H1 (cell line): ENCODE data around the gene C21orf58. TPM values are rescaled to one million over a fixed set of nuclear protein-coding genes. Genes with fewer than 3 reads are reported as not detected.

ENCODE experiments used
- CTCF ChIA-PET: fragments of 300-600 bp; sonication (Branson Sonifier 250); formaldehyde crosslinking; loops from one replicate; lab custom pipeline; 2021; ENCODE audit not compliant: partially characterized antibody; lab: Charles Lee
- POLR2A ChIA-PET: fragments of 300-600 bp; sonication (Branson Sonifier 250); formaldehyde crosslinking; loops from one replicate; lab custom pipeline; 2021; ENCODE audit warnings: inconsistent platforms; ENCODE audit not compliant: partially characterized antibody; lab: Charles Lee
- DNase-seq, 2 experiments: peaks; one replicate each; pipeline versions ENCODE4 v3.0.0 to v3.0.0-alpha.2; 2010 to 2022; ENCODE audit warnings: low spot score in 2 of 2, low read depth in 1 of 2, mixed read lengths in 1 of 2
- FAIRE-seq: peaks from 2 replicates; lab custom pipeline; 2011; peaks lifted over from hg19 to GRCh38; lab: Jason Lieb, UNC
- H2AFZ ChIP-seq: 2 replicates; pipeline ENCODE4 v1.8.1; 2012; ENCODE audit warnings: low read length, inconsistent platforms
- H2AK5ac ChIP-seq: 2 replicates; pipeline ENCODE4 v1.6.1; 2013; ENCODE audit warnings: low read depth, low read length
- H2BK120ac ChIP-seq: replicated peaks from 2 replicates; pipeline ENCODE3; 2013; ENCODE audit warnings: low read depth, low read length, inconsistent platforms
- H2BK12ac ChIP-seq: 2 replicates; pipeline ENCODE4 v1.6.1; 2013; ENCODE audit warnings: low read depth, low read length
- H2BK15ac ChIP-seq: 2 replicates; pipeline ENCODE4 v1.6.1; 2013; ENCODE audit warnings: low read length
- H2BK20ac ChIP-seq: 2 replicates; pipeline ENCODE4 v1.6.1; 2013; ENCODE audit warnings: low read length
- H2BK5ac ChIP-seq: 2 replicates; pipeline ENCODE4 v1.6.1; 2013; ENCODE audit warnings: low read depth, low read length
- H3K14ac ChIP-seq: 2 replicates; pipeline ENCODE4 v1.6.1; 2013; ENCODE audit warnings: inconsistent platforms; ENCODE audit not compliant: insufficient read length
- H3K18ac ChIP-seq: 2 replicates; pipeline ENCODE4 v1.6.1; 2013; ENCODE audit warnings: low read length; ENCODE audit errors: extremely low read depth
- H3K23ac ChIP-seq: 2 replicates; pipeline ENCODE4 v1.6.1; 2013; ENCODE audit warnings: inconsistent platforms; ENCODE audit not compliant: insufficient read length
- H3K23me2 ChIP-seq: 2 replicates; pipeline ENCODE4 v1.6.1; 2013; ENCODE audit warnings: low read depth, low read length
- H3K27ac ChIP-seq: 2 replicates; pipeline ENCODE4 v1.6.1; 2011; ENCODE audit warnings: low read depth, low read length, inconsistent platforms
- H3K27me3 ChIP-seq, 4 experiments: replicated peaks in 1 of 4; 1 replicate in 1 of 4; 2 replicates in 3 of 4; pipeline versions ENCODE4 v1.6.1 to v1.8.1; 2011 to 2013; ENCODE audit warnings: low read length in 3 of 4, mild to moderate bottlenecking in 3 of 4, inconsistent platforms in 2 of 4, mixed read lengths in 2 of 4, moderate library complexity in 1 of 4; ENCODE audit not compliant: control insufficient read depth in 3 of 4, insufficient read depth in 3 of 4; ENCODE audit errors: extremely low read depth in 1 of 4
- H3K36me3 ChIP-seq, 4 experiments: 2 replicates each; pipeline versions ENCODE4 v1.6.1 to v1.8.1; 2011 to 2013; ENCODE audit warnings: mild to moderate bottlenecking in 4 of 4, low read length in 3 of 4, moderate library complexity in 2 of 4, control low read depth in 1 of 4, inconsistent platforms in 1 of 4; ENCODE audit not compliant: insufficient read depth in 4 of 4, control insufficient read depth in 2 of 4
- H3K4ac ChIP-seq: replicated peaks from 2 replicates; pipeline ENCODE3; 2013; ENCODE audit warnings: low read length, low read depth, mixed read lengths, inconsistent platforms; ENCODE audit not compliant: insufficient read length
- H3K4me1 ChIP-seq, 4 experiments: replicated peaks in 1 of 4; 1 replicate in 1 of 4; 2 replicates in 3 of 4; pipeline versions ENCODE4 v1.6.1 to v1.8.1; 2011 to 2013; ENCODE audit warnings: low read length in 3 of 4, inconsistent platforms in 2 of 4, mixed read lengths in 1 of 4; ENCODE audit not compliant: insufficient read depth in 4 of 4, control insufficient read depth in 3 of 4
- H3K4me2 ChIP-seq, 2 experiments: 2 replicates each; pipeline versions ENCODE4 v1.6.1 to v1.8.1; 2011 to 2013; ENCODE audit warnings: low read depth in 2 of 2, low read length in 2 of 2, control low read depth in 1 of 2, inconsistent platforms in 1 of 2, mild to moderate bottlenecking in 1 of 2; ENCODE audit not compliant: insufficient read depth in 1 of 2
- H3K4me3 ChIP-seq, 4 experiments: fragments of 200-600, 300-600 bp in 1 of 4; sonication (generic), shearing (Covaris generic), sonication (Bioruptor Twin) in 1 of 4; 2 replicates each; pipeline versions ENCODE4 v1.5.1 to v1.8.1; 2011 to 2016; ENCODE audit warnings: low read length in 4 of 4, low read depth in 3 of 4, control low read depth in 2 of 4, inconsistent platforms in 2 of 4, mild to moderate bottlenecking in 2 of 4, mixed read lengths in 1 of 4, moderate library complexity in 1 of 4; ENCODE audit not compliant: insufficient read depth in 2 of 4; ENCODE audit errors: extremely low read depth in 1 of 4
- H3K56ac ChIP-seq: replicated peaks from 2 replicates; pipeline ENCODE3; 2013; ENCODE audit warnings: low read depth, mild to moderate bottlenecking, mixed read lengths, low read length, inconsistent platforms; ENCODE audit not compliant: insufficient read length
- H3K79me1 ChIP-seq: 2 replicates; pipeline ENCODE4 v1.6.1; 2013; ENCODE audit warnings: low read depth, low read length, control low read depth
- H3K79me2 ChIP-seq, 2 experiments: 2 replicates each; pipeline versions ENCODE4 v1.6.1 to v1.8.1; 2012 to 2013; ENCODE audit warnings: low read length in 2 of 2, mild to moderate bottlenecking in 2 of 2, inconsistent platforms in 1 of 2; ENCODE audit not compliant: insufficient read depth in 2 of 2, control insufficient read depth in 1 of 2
- H3K9ac ChIP-seq, 4 experiments: replicated peaks in 1 of 4; 1 replicate in 1 of 4; 2 replicates in 3 of 4; pipeline versions ENCODE4 v1.6.1 to v1.8.1; 2011 to 2013; ENCODE audit warnings: low read depth in 3 of 4, low read length in 3 of 4, control low read depth in 2 of 4, mild to moderate bottlenecking in 2 of 4, moderate library complexity in 2 of 4, inconsistent platforms in 1 of 4; ENCODE audit errors: extremely low read depth in 1 of 4
- H3K9me3 ChIP-seq, 2 experiments: 2 replicates each; pipeline versions ENCODE4 v1.6.1 to v1.8.1; 2012 to 2013; ENCODE audit warnings: mild to moderate bottlenecking in 2 of 2, moderate library complexity in 2 of 2, control low read depth in 1 of 2, inconsistent platforms in 1 of 2, low read depth in 1 of 2, low read length in 1 of 2, mixed read lengths in 1 of 2; ENCODE audit not compliant: insufficient read depth in 2 of 2
- H4K20me1 ChIP-seq, 2 experiments: replicated peaks in 1 of 2; 2 replicates each; pipeline versions ENCODE3 to v1.8.1; 2011 to 2013; ENCODE audit warnings: inconsistent platforms in 2 of 2, low read length in 2 of 2, mild to moderate bottlenecking in 1 of 2; ENCODE audit not compliant: insufficient read depth in 2 of 2, control insufficient read depth in 1 of 2
- H4K5ac ChIP-seq: 2 replicates; pipeline ENCODE4 v1.6.1; 2013; ENCODE audit warnings: low read length, low read depth, mixed read lengths, inconsistent platforms; ENCODE audit not compliant: insufficient read length
- H4K8ac ChIP-seq: 2 replicates; pipeline ENCODE4 v1.8.0; 2013; ENCODE audit warnings: mild to moderate bottlenecking, moderate library complexity, low read length, inconsistent platforms; ENCODE audit not compliant: insufficient read depth; ENCODE audit errors: extremely low read depth
- H4K91ac ChIP-seq: replicated peaks from 2 replicates; pipeline ENCODE3; 2013; ENCODE audit warnings: low read length, mixed read lengths, inconsistent platforms; ENCODE audit not compliant: insufficient read length
- CBX5 ChIP-seq: fragments of 300-800, 300-1000 bp; sonication (generic); IDR thresholded peaks from 2 replicates; pipeline ENCODE4 v1.7.1; 2016; ENCODE audit warnings: antibody characterized with exemption, low read length, low read depth
- EGR1 ChIP-seq: IDR thresholded peaks from 2 replicates; pipeline ENCODE4 v1.6.1; 2011; ENCODE audit warnings: low read depth, low read length, borderline replicate concordance
- KDM4A ChIP-seq: IDR thresholded peaks from one replicate; pipeline ENCODE4 v1.7.1; 2012; ENCODE audit warnings: low read depth, mild to moderate bottlenecking, moderate library complexity, low read length, inconsistent platforms; ENCODE audit not compliant: severe bottlenecking
- KDM5A ChIP-seq: fragments of 200-600 bp; IDR thresholded peaks from 2 replicates; pipeline ENCODE4 v1.7.1; 2012; ENCODE audit warnings: mild to moderate bottlenecking, low read length, inconsistent platforms, mixed read lengths
- MAX ChIP-seq: IDR thresholded peaks from 2 replicates; pipeline ENCODE4 v1.6.1; 2012; ENCODE audit warnings: inconsistent platforms
- POLR2AphosphoS5 ChIP-seq: IDR thresholded peaks from 2 replicates; pipeline ENCODE4 v1.6.1; 2011; ENCODE audit warnings: low read depth, low read length
- RXRA ChIP-seq: IDR thresholded peaks from 2 replicates; pipeline ENCODE4 v1.6.1; 2011; ENCODE audit warnings: low read depth, mild to moderate bottlenecking, low read length, moderate library complexity; ENCODE audit not compliant: insufficient read depth
- SP4 ChIP-seq: IDR thresholded peaks from 2 replicates; pipeline ENCODE4 v1.6.1; 2012; ENCODE audit warnings: low read length, inconsistent platforms
- TAF1 ChIP-seq: IDR thresholded peaks from 2 replicates; pipeline ENCODE4 v1.6.1; 2011; ENCODE audit warnings: mild to moderate bottlenecking, low read depth, low read length
- TBP ChIP-seq: IDR thresholded peaks from 2 replicates; pipeline ENCODE4 v1.6.1; 2011; ENCODE audit warnings: low read depth, low read length, improper control_type of control experiment
- USF2 ChIP-seq: IDR thresholded peaks from 2 replicates; pipeline ENCODE4 v1.6.1; 2011; ENCODE audit warnings: low read length, improper control_type of control experiment
- WGBS, 2 experiments: shearing (Covaris generic) in 1 of 2; methylation state at CpG; one replicate each; pipeline versions ENCODE4 v1.1.6 to v1.1.7; 2013 to 2015; ENCODE audit warnings: low lambda C conversion rate in 2 of 2, mixed read lengths in 2 of 2, inconsistent platforms in 1 of 2, low coverage in 1 of 2, missing lambda C conversion rate in 1 of 2; ENCODE audit not compliant: insufficient replicate concordance in 2 of 2, insufficient coverage in 1 of 2, insufficient read length in 1 of 2; ENCODE audit errors: extremely low coverage in 1 of 2, missing lambda C conversion rate in 1 of 2; 5-methylcytosine and 5-hydroxymethylcytosine counted together
- polyA plus RNA-seq, 7 experiments: library from polyadenylated mRNA; depleted of rRNA in 3 of 7; stranded (reverse) in 5 of 7; unstranded in 2 of 7; fragments of >200 nt in 5 of 7; fragments of 200-250 nt in 2 of 7; gene quantifications; 1 replicate in 5 of 7; 2 replicates in 1 of 7; 4 replicates in 1 of 7; pipeline versions ENCODE4 v1.2.1 to v1.2.3, GENCODE V29; 2011 to 2013; ENCODE audit warnings: missing spikeins in 2 of 7, mixed read lengths in 2 of 7
- total RNA-seq: library from RNA; stranded (reverse); fragmentation: NEBNext Ultra II Directional; extraction: Animal tissue kit (Norgen Biotek cat#: 25700); gene quantifications from 2 replicates; pipeline ENCODE4 v1.2.1, GENCODE V29; 2021

Gene C21orf58
- total and polyA plus RNA-seq, 2 of the 8 experiments (the other 6 are each of a cell fraction or from before 2014, with no cell fraction given): 13.8 to 26.1 TPM

DNA sequence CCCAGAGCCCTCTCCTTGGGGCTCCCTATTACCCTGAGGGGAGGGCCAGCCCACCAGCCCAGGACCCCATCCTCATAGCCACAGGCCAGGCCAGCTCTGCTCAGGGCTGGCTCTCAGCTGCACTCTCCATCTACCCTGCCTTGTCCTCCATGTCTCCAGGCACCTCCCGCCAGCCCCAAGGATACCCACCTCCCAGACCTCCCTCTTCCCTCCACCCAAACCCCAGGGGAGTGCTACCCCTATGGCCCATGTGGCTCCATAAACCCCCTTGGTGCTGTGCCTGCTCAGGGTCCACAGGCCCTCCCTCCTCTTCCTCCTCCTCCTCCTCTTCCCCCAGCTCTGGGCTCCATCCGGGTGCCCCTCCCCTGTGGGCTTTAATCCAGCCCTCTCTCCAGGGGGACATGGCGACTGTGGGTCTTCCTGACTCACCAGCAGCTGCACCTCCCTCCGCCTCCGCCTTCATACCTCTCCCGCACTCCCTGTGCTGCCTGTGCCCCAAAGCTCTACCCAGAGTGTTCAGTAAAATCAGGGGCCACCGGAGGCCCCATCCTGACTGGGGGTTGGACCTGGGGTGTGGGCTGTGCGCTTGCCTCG, 28.4 kb downstream of the C21orf58 start:
- ChIA-PET CTCF (interaction anchor here (0.9 to 1.3 kb wide), 3 partner anchors 11 to 31 kb away, joined by 3 to 5 read pairs (median 3); a partner anchor contains a TSS), POLR2A (interaction anchor here (1.0 to 3.7 kb wide), 4 partner anchors 9 to 27 kb away, joined by 5 to 22 read pairs (median 6); partner anchors contain the start of genes C21orf58, MCM3AP and YBEY)
- Histone ChIP-seq H2BK20ac (no peak overlapping the region), H3K18ac (peak overlapping the region; percentile 9; the same call in 1 of the 2 replicates), H3K27ac (no peak overlapping the region), H3K14ac (no peak overlapping the region), H4K8ac (peak overlapping the region; percentile 72), H3K56ac (no peak overlapping the region), H3K79me2 (no peaks in the 10 kb centered on the region), H3K36me3 (peaks cover 3 to 18% (median 12%) of the 10 kb centered on the region in 4 experiments; a peak in 7 of 8 replicates), H3K27me3 (peaks cover 0 to 3% (median 0%) of the 10 kb centered on the region in 4 experiments; a peak in 1 of 7 replicates), H3K9ac (no peak overlapping the region), H4K91ac (no peak overlapping the region), H4K20me1 (peaks cover 0 to 2% of the 10 kb centered on the region in 2 experiments), H2AK5ac (no peak overlapping the region), H3K4me3 (no peak overlapping the region), H3K23ac (no peak overlapping the region), H3K4me1 (peaks cover 2 to 12% (median 8%) of the 10 kb centered on the region in 4 experiments; a peak in 6 of 7 replicates), H3K4ac (no peak overlapping the region), H2BK12ac (0 out of 2 replicates have a peak overlapping the region, but pooled peaks have one; percentile 75), H2BK15ac (no peak overlapping the region), H2BK120ac (no peak overlapping the region), H2AFZ (no peak overlapping the region), H3K9me3 (no peaks in the 10 kb centered on the region), H3K4me2 (peak overlapping the region in 1 of 2 experiments; percentile 25; a peak in 2 of 4 replicates), H4K5ac (peak overlapping the region; percentile 5), H3K23me2 (peaks cover 3% of the 10 kb centered on the region; the same call in 1 of the 2 replicates), H3K79me1 (peaks cover 2% of the 10 kb centered on the region; the same call in 1 of the 2 replicates), H2BK5ac (0 out of 2 replicates have a peak overlapping the region, but pooled peaks have one; percentile 71)
- 55% methylated on average over 8 of the region's 9 CpGs; no CpG with 5 or more reads in 1 of the 2 experiments for WGBS, 2 experiments
- no peak for FAIRE-seq
- peak in 1 of 2 experiments; percentile 51 for DNase-seq
- TF ChIP-seq EGR1: no peak
- no peak for TF ChIP-seq USF2
- TF ChIP-seq POLR2AphosphoS5: no peak
- TF ChIP-seq SP4: no peak
- TF ChIP-seq MAX: no peak
- no peak for TF ChIP-seq KDM5A
- TF ChIP-seq RXRA: no peak
- TF ChIP-seq CBX5: no peak
- no peak for TF ChIP-seq TBP
- TF ChIP-seq TAF1: no peak
- no peak for TF ChIP-seq KDM4A
